GM23338 (cell line): ENCODE measurements around the gene NUP88. TPM values are rescaled to one million over a fixed set of nuclear protein-coding genes. Genes with fewer than 3 reads are reported as not detected.

Experiments used
- ATAC-seq: fragments of 200-7000 bp; cut with Tn5 transposase; 3 replicates; pipeline ENCODE4 v1.9.1; 2020
- DNase-seq: peaks from one replicate; pipeline ENCODE4 v3.0.0-alpha.2; 2015; ENCODE audit warnings: low spot score
- H2AFZ ChIP-seq: fragments of 200-600 bp; sonication (generic); 2 replicates; pipeline ENCODE4 v1.8.0; 2016; ENCODE audit warnings: antibody characterized with exemption, mild to moderate bottlenecking, moderate library complexity
- H3F3A ChIP-seq: fragments of 200-600 bp; sonication (generic); replicated peaks from 2 replicates; pipeline ENCODE4 v1.8.0; 2017; ENCODE audit warnings: antibody characterized with exemption, mixed run types, low read depth
- H3K27ac ChIP-seq: fragments of 200-600 bp; sonication (generic); 2 replicates; pipeline ENCODE4 v1.6.1; 2016; ENCODE audit warnings: low read depth
- H3K27me3 ChIP-seq: fragments of 200-600 bp; sonication (generic); 2 replicates; pipeline ENCODE4 v1.8.0; 2016; ENCODE audit warnings: mild to moderate bottlenecking, mixed run types, moderate library complexity; ENCODE audit not compliant: insufficient read depth
- H3K36me3 ChIP-seq: fragments of 200-600 bp; sonication (generic); 2 replicates; pipeline ENCODE4 v1.8.0; 2016; ENCODE audit warnings: mild to moderate bottlenecking; ENCODE audit not compliant: insufficient read depth
- H3K4me1 ChIP-seq: fragments of 200-600 bp; sonication (generic); 2 replicates; pipeline ENCODE4 v1.8.0; 2016; ENCODE audit warnings: mild to moderate bottlenecking, moderate library complexity; ENCODE audit not compliant: insufficient read depth
- H3K4me2 ChIP-seq: fragments of 200-600 bp; sonication (generic); 2 replicates; pipeline ENCODE4 v1.7.1; 2017; ENCODE audit warnings: mixed run types
- H3K4me3 ChIP-seq: fragments of 200-600 bp; sonication (generic); 2 replicates; pipeline ENCODE4 v1.6.1; 2016; ENCODE audit warnings: mixed run types
- H3K79me2 ChIP-seq: fragments of 200-600 bp; sonication (generic); replicated peaks from 2 replicates; pipeline ENCODE4 v1.8.0; 2017; ENCODE audit warnings: mild to moderate bottlenecking; ENCODE audit not compliant: insufficient read depth
- H3K9me2 ChIP-seq: fragments of 200-600 bp; sonication (generic); 2 replicates; pipeline ENCODE4 v1.8.0; 2017; ENCODE audit not compliant: insufficient read depth
- H4K20me1 ChIP-seq: fragments of 200-600 bp; sonication (generic); replicated peaks from 2 replicates; pipeline ENCODE4 v1.8.0; 2017; ENCODE audit warnings: mild to moderate bottlenecking; ENCODE audit not compliant: insufficient read depth
- H3K27ac Mint-ChIP-seq: 2 replicates; pipeline ENCODE4 v1.8.0; 2020; ENCODE audit warnings: inconsistent platforms, mild to moderate bottlenecking, moderate library complexity, mixed read lengths
- H3K27me3 Mint-ChIP-seq: 3 replicates; pipeline ENCODE4 v1.8.0; 2022; ENCODE audit warnings: low read depth, mild to moderate bottlenecking, moderate library complexity, mixed read lengths, inconsistent platforms; ENCODE audit not compliant: insufficient read depth, poor library complexity
- H3K36me3 Mint-ChIP-seq: 3 replicates; pipeline ENCODE4 v1.8.0; 2021; ENCODE audit warnings: low read depth, mild to moderate bottlenecking, inconsistent platforms, moderate library complexity, mixed read lengths
- H3K4me1 Mint-ChIP-seq: 3 replicates; pipeline ENCODE4 v1.8.0; 2020; ENCODE audit warnings: mild to moderate bottlenecking, inconsistent platforms, mixed read lengths
- H3K4me3 Mint-ChIP-seq: 3 replicates; pipeline ENCODE4 v1.8.0; 2021; ENCODE audit warnings: moderate library complexity, mild to moderate bottlenecking, inconsistent platforms, mixed read lengths
- H3K9me3 Mint-ChIP-seq: 3 replicates; pipeline ENCODE4 v1.8.0; 2020; ENCODE audit warnings: moderate library complexity, mild to moderate bottlenecking, inconsistent platforms, mixed read lengths
- CREB1 ChIP-seq: fragments of 250-450 bp; sonication (Bioruptor Pico); IDR thresholded peaks from 2 replicates; pipeline ENCODE4 v1.5.0; 2020; ENCODE audit warnings: low read depth, mild to moderate bottlenecking, moderate library complexity
- ETS1 ChIP-seq: IDR thresholded peaks from 2 replicates; pipeline ENCODE4 v1.6.1; 2016; ENCODE audit warnings: antibody characterized with exemption
- POLR2AphosphoS5 ChIP-seq: IDR thresholded peaks from 2 replicates; pipeline ENCODE4 v1.6.1; 2016; ENCODE audit warnings: antibody characterized with exemption, low read depth
- ZNF462 ChIP-seq: fragments of 250-450 bp; sonication (Bioruptor Pico); IDR thresholded peaks from 2 replicates; pipeline ENCODE4 v1.5.0; 2020; ENCODE audit warnings: mild to moderate bottlenecking, moderate library complexity
- long read RNA-seq: library from polyadenylated mRNA; unstranded; transcript quantifications from one replicate; pipeline ENCODE4 v2.0.0, GENCODE V29; 2020; ENCODE audit not compliant: unreplicated experiment
- polyA plus RNA-seq: library from polyadenylated mRNA; unstranded; fragments of >200 nt; fragmentation: Nextera tagmentation; extraction: Ambion mirVana; gene quantifications from 2 replicates; pipeline ENCODE4 v1.2.1, GENCODE V29; 2016
- total RNA-seq: library from RNA; depleted of rRNA; stranded (reverse); fragments of >200 nt; shearing (Covaris generic); gene quantifications from 2 replicates; pipeline ENCODE4 v1.2.3, GENCODE V29; 2014; rRNA removed

Gene NUP88
- total RNA-seq (140 and 172 TPM in 2 replicates), polyA plus RNA-seq (103 and 110 TPM in 2 replicates)
- long read RNA-seq, transcript NUP88-207 (17 exons, 2,916 nt), result major isoform, 15 of 36 reads
- long read RNA-seq, partial matches to known transcripts, result 19 of 36 reads
- long read RNA-seq, other reads (novel, unspliced or antisense), result 2 of 36 reads

GRCh38 chr17:5419356-5419958, at the start of gene NUP88:
Gene NUP88, minus strand, starts transcription at chr17:5419662. Its CDS starts 12 bp downstream, at chr17:5419650.
- DNase-seq, result peak; percentile 99
- H3K4me3 Mint-ChIP-seq, result peak within 1 kb of the TSS; percentile 98

More at GRCh38 chr17:5419356-5419958, at the start of gene NUP88:
- peak within 1 kb of the TSS; percentile 99 for H3K27ac Mint-ChIP-seq
- H2AFZ ChIP-seq, result peak within 1 kb of the TSS; percentile 86; the same call in 1 of the 2 replicates
- peak within 1 kb of the TSS; percentile 94 for H3K4me3 ChIP-seq
- peaks cover 6% of the 10 kb centered on the region for H3K4me1 Mint-ChIP-seq
- peak; percentile 98 for ATAC-seq
- peaks cover 10% of the 10 kb centered on the region for H3K27me3 Mint-ChIP-seq
- peak within 1 kb of the TSS; percentile 89 for H3K27ac ChIP-seq
- H3K9me3 Mint-ChIP-seq, result no peaks in the 10 kb centered on the region
- H3K9me2 ChIP-seq, result no peaks in the 10 kb centered on the region
- H3K79me2 ChIP-seq, result peaks cover 86% of the 10 kb centered on the region
- H3K4me1 ChIP-seq, result peaks cover 8% of the 10 kb centered on the region
- H3K27me3 ChIP-seq, result no peaks in the 10 kb centered on the region
- H3K4me2 ChIP-seq, result peak within 1 kb of the TSS; percentile 100
- TF ChIP-seq ETS1 (no peak), CREB1 (CRISPR knock-in tag) (no peak; the same call in 1 of the 2 replicates), POLR2AphosphoS5 (peak; percentile 91), ZNF462 (no peak)
- peaks cover 24% of the 10 kb centered on the region for H4K20me1 ChIP-seq
- H3F3A ChIP-seq, result no peaks in the 10 kb centered on the region
- H3K36me3 Mint-ChIP-seq, result peaks cover 66% of the 10 kb centered on the region
- H3K36me3 ChIP-seq, result peaks cover 51% of the 10 kb centered on the region
